Esophagus muscularis mucosa (tissue), 3 donors: ENCODE results near the gene MRPL43.

Experiments used
- POLR2A ChIP-seq: fragments of 450-650 bp; IDR thresholded peaks from one replicate; pipeline ENCODE4 v1.6.1; 2017; ENCODE audit warnings: antibody characterized with exemption, moderate library complexity, mild to moderate bottlenecking, low read depth
- POLR2AphosphoS5 ChIP-seq, 2 donors: sonication (generic); formaldehyde crosslinking; IDR thresholded peaks; one replicate each; pipeline ENCODE4 v1.6.1; 2017; ENCODE audit warnings: antibody characterized with exemption in 2 of 2
- TF ChIP-seq, protein P1 (sequence below), 3 experiments: fragments of 200-600 bp in 2 of 3; fragments of 450-650 bp in 1 of 3; sonication (generic) in 2 of 3; IDR thresholded peaks; one replicate each; pipeline ENCODE4 v1.5.1; 2017 to 2019; ENCODE audit warnings: antibody characterized with exemption in 3 of 3, mild to moderate bottlenecking in 2 of 3, moderate library complexity in 1 of 3

DNA sequence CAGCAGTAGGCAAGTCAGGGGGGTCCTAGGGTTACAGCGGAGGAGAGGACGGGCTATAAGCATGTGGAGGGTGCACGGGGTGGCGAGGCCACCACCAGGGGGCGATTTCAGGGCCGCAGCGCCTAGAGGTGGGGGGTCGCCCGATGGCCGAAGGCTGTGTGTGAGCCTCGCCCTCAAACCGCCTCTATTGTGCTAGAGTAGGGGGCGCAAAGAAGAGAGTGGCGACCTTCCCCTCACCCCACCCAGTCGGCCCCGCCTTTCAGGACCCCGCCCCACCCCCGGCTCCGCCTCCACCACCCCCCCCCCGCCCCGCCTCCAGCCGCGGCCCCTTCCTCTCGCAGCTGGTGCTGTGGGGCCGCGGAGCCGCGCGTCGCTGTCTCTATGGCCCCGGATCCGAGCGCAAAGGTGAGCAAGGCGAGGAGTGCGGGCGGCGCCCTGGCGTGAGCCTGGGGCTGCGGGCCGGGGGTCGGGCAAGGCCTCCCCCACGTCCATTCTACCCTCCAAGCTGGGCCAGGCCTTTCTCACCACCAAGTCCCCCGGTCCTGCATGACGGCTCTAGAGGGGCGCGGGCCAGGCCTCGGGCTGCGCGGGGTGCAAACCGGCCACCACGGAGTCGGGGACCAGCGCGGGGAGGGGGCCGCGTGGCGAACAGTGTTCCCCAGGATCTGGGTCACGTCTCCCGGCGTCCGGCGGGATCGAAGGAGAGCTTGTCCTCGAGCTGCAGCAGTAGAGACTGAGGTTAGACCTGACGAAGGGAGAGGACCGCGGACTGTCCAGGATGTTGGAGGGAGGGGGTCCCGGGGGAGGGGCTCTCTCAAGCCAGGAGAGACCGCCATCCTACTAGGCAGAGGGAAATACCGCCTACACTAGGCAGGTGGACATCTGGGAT, 17.9 kb downstream of the MRPL43 start, which contains the start of gene SEMA4G:
- TF ChIP-seq, protein P1, sequence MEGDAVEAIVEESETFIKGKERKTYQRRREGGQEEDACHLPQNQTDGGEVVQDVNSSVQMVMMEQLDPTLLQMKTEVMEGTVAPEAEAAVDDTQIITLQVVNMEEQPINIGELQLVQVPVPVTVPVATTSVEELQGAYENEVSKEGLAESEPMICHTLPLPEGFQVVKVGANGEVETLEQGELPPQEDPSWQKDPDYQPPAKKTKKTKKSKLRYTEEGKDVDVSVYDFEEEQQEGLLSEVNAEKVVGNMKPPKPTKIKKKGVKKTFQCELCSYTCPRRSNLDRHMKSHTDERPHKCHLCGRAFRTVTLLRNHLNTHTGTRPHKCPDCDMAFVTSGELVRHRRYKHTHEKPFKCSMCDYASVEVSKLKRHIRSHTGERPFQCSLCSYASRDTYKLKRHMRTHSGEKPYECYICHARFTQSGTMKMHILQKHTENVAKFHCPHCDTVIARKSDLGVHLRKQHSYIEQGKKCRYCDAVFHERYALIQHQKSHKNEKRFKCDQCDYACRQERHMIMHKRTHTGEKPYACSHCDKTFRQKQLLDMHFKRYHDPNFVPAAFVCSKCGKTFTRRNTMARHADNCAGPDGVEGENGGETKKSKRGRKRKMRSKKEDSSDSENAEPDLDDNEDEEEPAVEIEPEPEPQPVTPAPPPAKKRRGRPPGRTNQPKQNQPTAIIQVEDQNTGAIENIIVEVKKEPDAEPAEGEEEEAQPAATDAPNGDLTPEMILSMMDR (IDR thresholded peaks at IDR 0.05): peak; percentile 54 to 71 (median 60)
- TF ChIP-seq POLR2A (no peak), POLR2AphosphoS5 (IDR thresholded peaks at IDR 0.05) (no peak)
